ENCODE data around the gene PLD6.

Gene PLD6

GRCh38 chr17:17157041-17157440 is 49.1 kb downstream of the PLD6 start:
- Histone ChIP-seq H4K20me1 (ENCODE audit: control insufficient read depth, insufficient read depth, low read depth, low read length) (no peaks in the 10 kb centered on the region), H3K27ac (ENCODE audit: low read depth, low read length) (no peak overlapping the region), H3K9me3 (ENCODE audit: control insufficient read depth, insufficient read depth, low read length) (no peaks in the 10 kb centered on the region), H3K27me3 (ENCODE audit: control insufficient read depth, low read length) (no peaks in the 10 kb centered on the region), H3F3A (ENCODE audit: control insufficient read depth, insufficient read depth) (no peaks in the 10 kb centered on the region), H3K4me1 (ENCODE audit: control insufficient read depth, low read length) (no peaks in the 10 kb centered on the region), H3K4me2 (ENCODE audit: low read length) (no peak overlapping the region), H3K79me2 (ENCODE audit: control insufficient read depth, low read length) (no peaks in the 10 kb centered on the region), H3K9me2 (replicated peaks; ENCODE audit: control insufficient read depth, low read length) (no peaks in the 10 kb centered on the region), H3K36me3 (ENCODE audit: control insufficient read depth, low read length) (peaks cover 60% of the 10 kb centered on the region), H3K4me3 (ENCODE audit: low read length) (no peak overlapping the region)
- TF ChIP-seq CTCF (IDR thresholded peaks at IDR 0.05; ENCODE audit: low read depth, low read length, poor library complexity, severe bottlenecking) = no peak
- TF ChIP-seq EZH2phosphoT487 (IDR thresholded peaks at IDR 0.05; ENCODE audit: borderline replicate concordance, low read length) = no peak

- Histone ChIP-seq H3K9me2 (replicated peaks; ENCODE audit: control insufficient read depth, low read length) (no peaks in the 10 kb centered on the region), H3K27ac (ENCODE audit: low read depth, low read length) (no peak overlapping the region), H4K20me1 (ENCODE audit: control insufficient read depth, insufficient read depth, low read depth, low read length) (no peaks in the 10 kb centered on the region), H3K79me2 (ENCODE audit: control insufficient read depth, low read length) (no peaks in the 10 kb centered on the region), H3K36me3 (ENCODE audit: control insufficient read depth, low read length) (peaks cover 59% of the 10 kb centered on the region), H3F3A (ENCODE audit: control insufficient read depth, insufficient read depth) (no peaks in the 10 kb centered on the region), H3K4me2 (ENCODE audit: low read length) (no peak overlapping the region), H3K4me1 (ENCODE audit: control insufficient read depth, low read length) (no peaks in the 10 kb centered on the region), H3K4me3 (ENCODE audit: low read length) (no peak overlapping the region), H3K27me3 (ENCODE audit: control insufficient read depth, low read length) (no peaks in the 10 kb centered on the region), H3K9me3 (ENCODE audit: control insufficient read depth, insufficient read depth, low read length) (no peaks in the 10 kb centered on the region)
- TF ChIP-seq EZH2phosphoT487 (IDR thresholded peaks at IDR 0.05; ENCODE audit: borderline replicate concordance, low read length) (no peak), CTCF (IDR thresholded peaks at IDR 0.05; ENCODE audit: low read depth, low read length, poor library complexity, severe bottlenecking) (no peak)
Measured at GRCh38 chr17:17156511-17156910, 49.6 kb downstream of the PLD6 start.

- no peak overlapping the region for H3K4me3 ChIP-seq (ENCODE audit: low read length)
- no peaks in the 10 kb centered on the region for H3K79me2 ChIP-seq (ENCODE audit: control insufficient read depth, low read length)
- no peak for TF ChIP-seq CTCF (IDR thresholded peaks at IDR 0.05; ENCODE audit: low read depth, low read length, poor library complexity, severe bottlenecking)
- TF ChIP-seq EZH2phosphoT487 (IDR thresholded peaks at IDR 0.05; ENCODE audit: borderline replicate concordance, low read length) = no peak
- peaks cover 59% of the 10 kb centered on the region for H3K36me3 ChIP-seq (ENCODE audit: control insufficient read depth, low read length)
- H3F3A ChIP-seq (ENCODE audit: control insufficient read depth, insufficient read depth) = no peaks in the 10 kb centered on the region
- no peaks in the 10 kb centered on the region for H3K9me2 ChIP-seq (replicated peaks; ENCODE audit: control insufficient read depth, low read length)
- no peak overlapping the region for H3K4me2 ChIP-seq (ENCODE audit: low read length)
- no peaks in the 10 kb centered on the region for H3K27me3 ChIP-seq (ENCODE audit: control insufficient read depth, low read length)
- H3K4me1 ChIP-seq (ENCODE audit: control insufficient read depth, low read length) = no peaks in the 10 kb centered on the region
- H4K20me1 ChIP-seq (ENCODE audit: control insufficient read depth, insufficient read depth, low read depth, low read length) = no peaks in the 10 kb centered on the region
- no peaks in the 10 kb centered on the region for H3K9me3 ChIP-seq (ENCODE audit: control insufficient read depth, insufficient read depth, low read length)
- H3K27ac ChIP-seq (ENCODE audit: low read depth, low read length) = no peak overlapping the region
Measured at GRCh38 chr17:17156107-17156506, 50.0 kb downstream of the PLD6 start.

DNA sequence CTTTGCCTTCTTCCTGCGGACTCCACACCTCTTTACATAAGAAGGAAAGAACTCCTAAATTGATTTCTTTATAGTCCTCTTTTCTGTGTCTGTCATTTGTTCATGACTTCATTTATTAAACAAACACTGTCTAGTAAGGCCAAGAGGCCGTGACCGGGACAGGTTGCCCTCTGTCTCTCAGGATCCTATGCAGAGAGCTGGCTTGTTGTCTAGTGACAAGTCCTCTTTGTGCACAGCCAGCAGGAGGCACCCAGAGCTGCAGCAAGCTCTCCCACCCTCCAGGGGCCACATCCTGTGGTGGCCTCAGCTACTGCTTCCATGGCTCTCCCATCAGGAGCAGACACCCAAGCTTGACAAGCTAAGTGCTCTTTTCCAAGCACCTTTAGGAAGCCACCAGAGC is 50.6 kb downstream of the PLD6 start:
- no peak overlapping the region for H3K27ac ChIP-seq (ENCODE audit: low read depth, low read length)
- H3K9me2 ChIP-seq (replicated peaks; ENCODE audit: control insufficient read depth, low read length) = no peaks in the 10 kb centered on the region
- H4K20me1 ChIP-seq (ENCODE audit: control insufficient read depth, insufficient read depth, low read depth, low read length) = no peaks in the 10 kb centered on the region
- no peak overlapping the region for H3K4me3 ChIP-seq (ENCODE audit: low read length)
- H3K4me2 ChIP-seq (ENCODE audit: low read length) = no peak overlapping the region
- TF ChIP-seq EZH2phosphoT487 (IDR thresholded peaks at IDR 0.05; ENCODE audit: borderline replicate concordance, low read length) (no peak), CTCF (IDR thresholded peaks at IDR 0.05; ENCODE audit: low read depth, low read length, poor library complexity, severe bottlenecking) (no peak)
- peaks cover 57% of the 10 kb centered on the region for H3K36me3 ChIP-seq (ENCODE audit: control insufficient read depth, low read length)
- H3K4me1 ChIP-seq (ENCODE audit: control insufficient read depth, low read length) = no peaks in the 10 kb centered on the region
- no peaks in the 10 kb centered on the region for H3F3A ChIP-seq (ENCODE audit: control insufficient read depth, insufficient read depth)
- H3K27me3 ChIP-seq (ENCODE audit: control insufficient read depth, low read length) = no peaks in the 10 kb centered on the region
- no peaks in the 10 kb centered on the region for H3K79me2 ChIP-seq (ENCODE audit: control insufficient read depth, low read length)
- H3K9me3 ChIP-seq (ENCODE audit: control insufficient read depth, insufficient read depth, low read length) = no peaks in the 10 kb centered on the region

Data from DOHH2 (cell line).